NCI-H187 treated with DMSO at 0.1 percent for 48 hours (cell line): ENCODE data around the gene TBX4.

Experiments
- DNase-seq: peaks from one replicate; lab custom pipeline; 2025; lab: John Stamatoyannopoulos, UW

The TBX4 gene

GRCh38 chr17:61465550-61466237 lies 13.5 kb downstream of the TBX4 start:
- DNase-seq: no peak

GRCh38 chr17:61466246-61466645 lies 14.0 kb downstream of the TBX4 start:
- no peak for DNase-seq

GRCh38 chr17:61467416-61468262 lies 15.4 kb downstream of the TBX4 start:
- no peak for DNase-seq

- DNase-seq: no peak
Observed at GRCh38 chr17:61468263-61468907, 16.2 kb downstream of the TBX4 start.

GRCh38 chr17:61469474-61469873 lies 17.3 kb downstream of the TBX4 start:
- no peak for DNase-seq

GRCh38 chr17:61469949-61470348 lies 17.7 kb downstream of the TBX4 start:
- DNase-seq: no peak

GRCh38 chr17:61470530-61471136 lies 18.4 kb downstream of the TBX4 start:
- DNase-seq: no peak

GRCh38 chr17:61474235-61474927 lies 22.2 kb downstream of the TBX4 start:
- no peak for DNase-seq

GRCh38 chr17:61474934-61475333 lies 22.7 kb downstream of the TBX4 start:
- no peak for DNase-seq

GRCh38 chr17:61475726-61476125 lies 23.5 kb downstream of the TBX4 start:
- no peak for DNase-seq

- DNase-seq: no peak
Observed at GRCh38 chr17:61476476-61477203, 24.4 kb downstream of the TBX4 start.

GRCh38 chr17:61477204-61477834 lies 25.1 kb downstream of the TBX4 start:
- no peak for DNase-seq

GRCh38 chr17:61478026-61478789 lies 26.0 kb downstream of the TBX4 start:
- DNase-seq: no peak

GRCh38 chr17:61478790-61479492 lies 26.7 kb downstream of the TBX4 start:
- no peak for DNase-seq

- no peak for DNase-seq
Observed at GRCh38 chr17:61479493-61480413, 27.5 kb downstream of the TBX4 start.

- DNase-seq: no peak
Observed at GRCh38 chr17:61480414-61480807, 28.2 kb downstream of the TBX4 start.

GRCh38 chr17:61481421-61481820 lies 29.2 kb downstream of the TBX4 start:
- no peak for DNase-seq

- no peak for DNase-seq
Observed at GRCh38 chr17:61482467-61482866, 30.2 kb downstream of the TBX4 start.
